RWPE2 (cell line): ENCODE results near the gene SYNJ2.
"Not testable (repeated sequence)": the region's sequence is repeated elsewhere in the genome, so short reads cannot be mapped to it uniquely, and the experiment has no call there.

Experiments used
- ATAC-seq: fragments of 200-7000 bp; cut with Tn5 transposase; 3 replicates; pipeline ENCODE4 v1.9.1; 2021; ENCODE audit warnings: low read depth
- DNase-seq: peaks from one replicate; pipeline ENCODE4 v3.0.0-alpha.2; 2020; ENCODE audit warnings: low spot score
- H3K27ac ChIP-seq: fragments of 450-650 bp; 2 replicates; pipeline ENCODE4 v1.5.1; 2017; ENCODE audit warnings: mild to moderate bottlenecking; ENCODE audit not compliant: poor library complexity, severe bottlenecking
- H3K27me3 ChIP-seq: fragments of 250-450 bp; sonication (Bioruptor Pico); 2 replicates; pipeline ENCODE4 v1.5.1; 2021; ENCODE audit warnings: mild to moderate bottlenecking, moderate library complexity; ENCODE audit not compliant: insufficient read depth, poor library complexity, severe bottlenecking
- H3K36me3 ChIP-seq: fragments of 250-450 bp; sonication (Bioruptor Pico); 2 replicates; pipeline ENCODE4 v1.5.1; 2020; ENCODE audit warnings: low read depth, mild to moderate bottlenecking, moderate library complexity
- H3K4me1 ChIP-seq: fragments of 250-450 bp; sonication (Bioruptor Pico); 2 replicates; pipeline ENCODE4 v1.5.1; 2021; ENCODE audit warnings: mild to moderate bottlenecking, moderate library complexity; ENCODE audit not compliant: insufficient read depth, poor library complexity, severe bottlenecking
- H3K4me3 ChIP-seq: fragments of 250-450 bp; sonication (Bioruptor Pico); 2 replicates; pipeline ENCODE4 v1.5.1; 2021; ENCODE audit warnings: mild to moderate bottlenecking, moderate library complexity; ENCODE audit not compliant: severe bottlenecking
- H3K9me3 ChIP-seq: fragments of 250-450 bp; sonication (Bioruptor Pico); 2 replicates; pipeline ENCODE4 v1.5.1; 2021; ENCODE audit warnings: mild to moderate bottlenecking, moderate library complexity; ENCODE audit not compliant: severe bottlenecking
- CTCF ChIP-seq: fragments of 450-650 bp; IDR thresholded peaks from one replicate; pipeline ENCODE4 v1.5.1; 2017; ENCODE audit warnings: mild to moderate bottlenecking, moderate library complexity; ENCODE audit not compliant: poor library complexity, severe bottlenecking

The SYNJ2 gene

GRCh38 chr6:157967486-157967885 is 14.2 kb upstream of the SYNJ2 start:
- ATAC-seq: no peak
- no peak for TF ChIP-seq CTCF
- H3K27me3 ChIP-seq: no peaks in the 10 kb centered on the region
- H3K27ac ChIP-seq: no peak overlapping the region
- no peak for DNase-seq
- H3K4me1 ChIP-seq: peaks cover 7% of the 10 kb centered on the region
- no peaks in the 10 kb centered on the region for H3K9me3 ChIP-seq
- H3K4me3 ChIP-seq: no peak overlapping the region
- H3K36me3 ChIP-seq: no peaks in the 10 kb centered on the region

- not testable (repeated sequence) for H3K27ac ChIP-seq, H3K4me3 ChIP-seq, DNase-seq, H3K27me3 ChIP-seq, H3K4me1 ChIP-seq, H3K9me3 ChIP-seq, ATAC-seq, H3K36me3 ChIP-seq
Observed at GRCh38 chr6:157972177-157972576, 9.5 kb upstream of the SYNJ2 start.

GRCh38 chr6:157974341-157974894 is 7.2 kb upstream of the SYNJ2 start:
- no peak overlapping the region for H3K27ac ChIP-seq
- no peaks in the 10 kb centered on the region for H3K4me1 ChIP-seq
- DNase-seq: no peak
- no peaks in the 10 kb centered on the region for H3K36me3 ChIP-seq
- no peak for TF ChIP-seq CTCF
- H3K9me3 ChIP-seq: no peaks in the 10 kb centered on the region
- peak; percentile 45; the same call in 1 of the 3 replicates for ATAC-seq
- no peak overlapping the region for H3K4me3 ChIP-seq
- no peaks in the 10 kb centered on the region for H3K27me3 ChIP-seq

- H3K36me3 ChIP-seq: no peaks in the 10 kb centered on the region
- no peaks in the 10 kb centered on the region for H3K27me3 ChIP-seq
- no peaks in the 10 kb centered on the region for H3K4me1 ChIP-seq
- no peak for TF ChIP-seq CTCF
- H3K4me3 ChIP-seq: no peak overlapping the region
- DNase-seq (no peak), ATAC-seq (no peak)
- no peaks in the 10 kb centered on the region for H3K9me3 ChIP-seq
- no peak overlapping the region for H3K27ac ChIP-seq
Observed at GRCh38 chr6:157974967-157975366, 6.7 kb upstream of the SYNJ2 start.

- no peaks in the 10 kb centered on the region for H3K27me3 ChIP-seq
- no peak for TF ChIP-seq CTCF
- H3K27ac ChIP-seq: no peak overlapping the region
- no peaks in the 10 kb centered on the region for H3K9me3 ChIP-seq
- DNase-seq: no peak
- no peaks in the 10 kb centered on the region for H3K36me3 ChIP-seq
- ATAC-seq: no peak
- no peak overlapping the region for H3K4me3 ChIP-seq
- no peaks in the 10 kb centered on the region for H3K4me1 ChIP-seq
Observed at GRCh38 chr6:157975456-157975855, 6.2 kb upstream of the SYNJ2 start.
